Measurements from ENCODE around the gene C19orf25.
"Not testable (repeated sequence)": the region's sequence is repeated elsewhere in the genome, so short reads cannot be mapped to it uniquely, and the experiment has no call there.

The C19orf25 gene

GRCh38 chr19:1511318-1512317 is 32.6 kb upstream of the C19orf25 start:
- DNase-seq, result no peak

- no peak for DNase-seq
These were observed 31.8 kb upstream of the C19orf25 start for GRCh38 chr19:1510807-1511206.

DNA sequence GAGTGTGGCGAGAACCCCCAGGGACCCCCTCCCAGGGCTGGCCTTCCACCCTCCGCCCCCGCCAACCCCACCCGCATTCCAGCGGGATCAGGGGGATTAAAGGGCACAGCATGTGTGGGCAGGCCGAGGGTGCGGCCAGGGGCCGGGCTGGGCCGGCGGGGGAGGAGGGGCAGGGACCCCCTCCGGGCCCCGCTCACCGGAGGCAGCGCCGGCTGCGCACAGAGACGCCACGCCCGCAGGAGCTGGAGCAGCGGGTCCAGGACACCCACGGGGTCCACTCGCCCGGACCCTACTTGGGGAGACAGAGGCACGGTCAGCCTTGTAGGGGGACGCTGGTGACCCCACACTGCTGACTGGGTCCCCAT is 31.4 kb upstream of the C19orf25 start:
- no peak for DNase-seq

- DNase-seq, result no peak
These were observed 30.8 kb upstream of the C19orf25 start for GRCh38 chr19:1509602-1510441.

- DNase-seq, result no peak
These were observed 29.5 kb upstream of the C19orf25 start for GRCh38 chr19:1508507-1508856.

GRCh38 chr19:1507763-1508506 is 28.9 kb upstream of the C19orf25 start:
- peak; percentile 78 to 92 for DNase-seq

DNA sequence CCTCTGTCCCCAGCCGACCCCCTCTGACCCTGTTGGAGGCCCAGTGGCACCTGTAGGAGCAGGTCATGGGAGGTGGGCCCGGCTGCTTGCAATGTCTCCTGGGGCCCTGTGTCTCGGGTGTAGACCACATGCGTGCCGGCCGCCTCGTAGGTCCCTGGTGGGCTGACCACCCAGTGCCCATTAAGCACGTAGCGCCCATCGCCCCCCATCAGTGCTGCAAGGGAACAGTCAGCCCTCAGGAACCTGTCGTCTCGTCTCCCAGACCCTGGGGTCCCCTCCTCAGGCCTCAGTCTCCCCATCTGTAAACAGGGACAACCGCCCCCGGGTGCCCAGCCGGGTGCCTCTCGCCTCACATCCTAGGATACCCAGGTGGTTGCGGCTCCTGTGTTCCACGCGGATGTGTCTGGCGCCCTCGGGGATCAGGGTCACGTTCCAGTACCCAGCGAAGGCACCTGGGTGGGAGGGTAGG is 28.2 kb upstream of the C19orf25 start:
- no peak for DNase-seq

- DNase-seq, result no peak
These were observed 27.2 kb upstream of the C19orf25 start for GRCh38 chr19:1505991-1506881.

GRCh38 chr19:1505012-1505411 is 26.0 kb upstream of the C19orf25 start:
- no peak for DNase-seq

GRCh38 chr19:1503925-1504773 is 25.1 kb upstream of the C19orf25 start:
- no peak for DNase-seq

GRCh38 chr19:1503089-1503924 is 24.3 kb upstream of the C19orf25 start:
- DNase-seq, result peak; percentile 57 to 60

GRCh38 chr19:1502433-1503088 is 23.5 kb upstream of the C19orf25 start:
- no peak for DNase-seq

DNA sequence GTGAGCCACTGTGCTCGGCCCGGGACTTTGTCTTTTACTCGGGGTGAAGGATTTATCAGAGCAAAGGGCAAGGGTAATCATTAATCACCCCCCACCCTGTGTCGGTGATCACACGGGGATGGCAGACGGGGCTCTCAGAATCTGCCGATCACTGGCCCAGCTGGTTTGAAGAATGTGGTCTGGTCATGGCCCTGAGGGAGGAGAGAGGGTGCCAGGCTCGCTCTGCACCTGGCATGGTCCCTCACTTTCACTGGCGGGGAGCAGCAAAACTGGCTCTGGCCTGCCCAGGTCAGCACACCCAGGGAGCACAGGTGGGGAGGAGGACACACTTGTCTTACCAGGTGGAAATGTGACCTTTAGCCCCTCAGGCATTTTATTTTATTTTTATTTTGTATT is 22.2 kb upstream of the C19orf25 start:
- no peak for DNase-seq

DNA sequence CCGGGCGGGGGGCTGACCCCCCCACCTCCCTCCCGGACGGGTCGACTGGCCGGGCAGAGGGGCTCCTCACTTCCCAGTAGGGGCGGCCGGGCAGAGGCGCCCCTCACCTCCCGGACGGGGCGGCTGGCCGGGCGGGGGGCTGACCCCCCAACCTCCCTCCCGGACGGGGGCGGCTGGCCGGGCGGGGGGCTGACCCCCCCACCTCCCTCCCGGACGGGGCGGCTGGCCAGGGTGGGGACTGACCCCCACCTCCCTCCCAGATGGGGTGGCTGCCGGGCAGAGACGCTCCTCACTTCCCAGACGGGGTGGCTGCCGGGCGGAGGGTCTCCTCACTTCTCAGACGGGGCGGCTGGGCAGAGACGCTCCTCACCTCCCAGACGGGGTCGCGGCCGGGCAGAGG is 20.2 kb upstream of the C19orf25 start:
- DNase-seq, result not testable (repeated sequence)

DNA sequence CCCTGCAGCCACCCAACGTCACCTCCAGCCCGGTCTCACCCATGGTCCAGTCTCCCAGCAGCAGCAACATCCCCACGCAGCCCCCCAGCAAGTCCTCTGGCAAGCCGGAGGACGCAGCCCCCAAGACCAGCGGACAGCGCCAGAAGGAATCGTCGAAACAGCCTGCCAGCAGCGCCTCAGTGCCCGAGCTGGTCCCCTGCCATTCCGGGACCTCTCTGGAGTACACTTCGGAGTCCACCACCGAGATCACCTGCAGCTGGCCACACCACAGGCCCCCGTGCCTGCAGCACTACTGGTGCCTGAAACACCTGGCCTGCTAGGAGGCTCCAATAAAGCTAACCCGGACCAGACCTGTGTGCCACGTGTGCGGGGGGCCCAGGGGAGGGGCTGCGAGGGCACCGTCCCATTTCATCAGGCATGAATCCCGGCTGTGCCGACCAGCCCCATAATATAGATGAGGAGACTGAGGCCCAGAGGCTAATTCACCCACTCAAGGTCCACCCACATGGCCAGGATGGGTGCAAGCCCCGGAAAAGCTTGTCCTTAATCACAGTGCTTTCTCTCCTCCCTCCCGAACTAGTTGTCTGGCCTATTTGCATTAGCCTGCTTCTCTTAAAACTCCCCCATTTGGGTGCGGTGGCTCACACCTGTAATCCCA is 18.7 kb upstream of the C19orf25 start:
- DNase-seq, result no peak

DNA sequence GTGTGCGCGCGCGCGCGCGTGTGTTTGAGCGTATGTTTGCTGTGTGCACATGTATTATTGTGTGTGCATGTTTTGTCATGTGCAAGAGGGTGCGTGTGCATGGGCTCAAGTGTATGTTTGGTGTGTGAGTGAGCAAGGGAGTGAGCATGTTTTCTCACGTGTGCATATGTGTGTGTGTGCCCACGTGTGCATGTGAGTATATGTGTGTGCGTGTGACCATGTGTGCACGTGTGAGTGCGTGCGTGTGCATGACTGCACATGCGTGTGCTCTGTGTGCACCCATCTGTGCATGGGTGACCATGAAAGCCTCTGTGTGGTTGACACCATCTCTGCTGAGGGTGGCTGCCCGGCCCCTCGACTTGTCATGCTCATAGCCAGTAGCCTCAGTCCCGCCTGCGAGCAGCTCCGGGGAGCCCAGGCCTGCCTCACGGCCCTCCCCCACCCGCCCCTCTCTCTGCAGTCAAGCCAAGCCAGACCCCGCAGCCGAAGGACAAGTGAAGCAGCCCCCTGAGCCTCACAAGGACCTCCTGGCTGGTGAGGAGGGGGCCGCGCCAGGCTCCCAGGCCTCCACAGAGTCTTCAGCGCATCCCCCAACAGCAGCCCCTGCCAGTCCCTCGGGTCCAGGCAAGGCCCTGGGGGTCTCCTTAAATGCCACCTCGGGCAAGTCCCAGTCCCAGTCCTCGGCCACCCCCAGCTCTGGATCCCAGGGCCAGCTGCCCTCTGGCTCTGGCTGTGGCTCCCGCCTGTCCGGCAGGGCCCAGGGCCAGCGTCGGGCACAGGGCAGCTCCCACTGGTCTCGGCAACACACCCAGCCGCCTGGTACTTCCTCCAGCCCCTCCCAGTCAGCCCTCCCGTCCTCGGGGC is 17.9 kb upstream of the C19orf25 start:
- no peak for DNase-seq

DNA sequence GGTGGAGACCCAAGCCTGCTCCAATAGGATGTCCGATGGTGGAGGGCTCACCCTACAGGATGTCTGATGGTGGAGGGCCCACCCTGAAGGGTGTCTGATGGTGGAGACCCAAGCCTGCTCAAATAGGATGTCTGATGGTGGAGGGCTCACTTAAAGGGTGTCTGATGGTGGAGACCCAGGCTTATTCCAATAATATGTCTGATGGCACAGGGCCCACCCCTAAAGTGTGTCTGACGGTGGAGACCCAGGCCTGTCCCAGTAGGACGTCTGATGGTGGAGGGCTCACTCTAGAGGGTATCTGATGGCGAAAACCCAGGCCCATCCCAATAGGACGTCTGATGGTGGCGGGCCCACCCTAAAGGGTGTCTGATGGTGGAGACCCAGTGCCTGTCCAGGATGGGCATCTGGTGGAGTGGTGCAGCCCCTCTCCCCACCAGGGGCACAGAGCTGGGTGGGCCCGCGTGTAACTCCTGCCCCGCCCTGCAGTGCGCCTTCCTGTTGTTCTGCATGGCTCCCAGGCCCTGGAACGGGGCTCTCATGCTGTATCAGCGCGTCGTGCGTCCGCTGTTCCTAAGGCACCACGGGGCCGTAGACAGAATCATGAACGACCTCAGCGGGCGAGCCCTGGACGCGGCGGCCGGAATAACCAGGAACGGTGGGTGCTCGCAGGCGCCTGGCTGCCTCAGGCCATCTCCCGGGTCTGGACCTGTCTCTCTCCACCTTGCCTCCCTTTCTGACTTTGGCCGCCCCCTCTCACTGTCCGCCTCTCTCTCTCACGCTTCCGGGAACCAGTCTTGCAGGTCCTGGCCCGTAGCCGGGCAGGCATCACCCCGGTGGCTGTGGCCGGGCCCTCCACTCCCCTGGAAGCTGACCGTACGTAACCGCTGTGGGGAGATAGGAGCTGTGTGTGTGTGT is 17.0 kb upstream of the C19orf25 start:
- DNase-seq, result no peak
